PC-9 (cell line): ENCODE data around the gene IFNAR2.

Experiments used
- CTCF ChIP-seq: fragments of 200-600 bp; sonication (generic); conservative IDR thresholded peaks from 2 replicates; pipeline ENCODE4 v1.6.1; 2017; ENCODE audit warnings: mixed run types, antibody characterized with exemption, mild to moderate bottlenecking, moderate library complexity
- EZH2 ChIP-seq: fragments of 200-600 bp; sonication (generic); IDR thresholded peaks from 2 replicates; pipeline ENCODE4 v1.8.0; 2017; ENCODE audit warnings: antibody characterized with exemption, low read depth

GRCh38 chr21:33247599-33247998 lies 17.9 kb downstream of the IFNAR2 start:
- TF ChIP-seq CTCF (no peak), EZH2 (no peak)
